H1 (cell line): Measurements from ENCODE around the gene GRIK1. TPM values are rescaled to one million over a fixed set of nuclear protein-coding genes. Genes with fewer than 3 reads are reported as not detected.

Source experiments
- CTCF ChIA-PET: fragments of 300-600 bp; sonication (Branson Sonifier 250); formaldehyde crosslinking; loops from one replicate; lab custom pipeline; 2021; ENCODE audit not compliant: partially characterized antibody; lab: Charles Lee
- POLR2A ChIA-PET: fragments of 300-600 bp; sonication (Branson Sonifier 250); formaldehyde crosslinking; loops from one replicate; lab custom pipeline; 2021; ENCODE audit warnings: inconsistent platforms; ENCODE audit not compliant: partially characterized antibody; lab: Charles Lee
- DNase-seq, 2 experiments: peaks; one replicate each; pipeline versions ENCODE4 v3.0.0 to v3.0.0-alpha.2; 2010 to 2022; ENCODE audit warnings: low spot score in 2 of 2, low read depth in 1 of 2, mixed read lengths in 1 of 2
- FAIRE-seq: peaks from 2 replicates; lab custom pipeline; 2011; peaks lifted over from hg19 to GRCh38; lab: Jason Lieb, UNC
- H2AFZ ChIP-seq: 2 replicates; pipeline ENCODE4 v1.8.1; 2012; ENCODE audit warnings: low read length, inconsistent platforms
- H2AK5ac ChIP-seq: 2 replicates; pipeline ENCODE4 v1.6.1; 2013; ENCODE audit warnings: low read depth, low read length
- H2BK120ac ChIP-seq: replicated peaks from 2 replicates; pipeline ENCODE3; 2013; ENCODE audit warnings: low read depth, low read length, inconsistent platforms
- H2BK12ac ChIP-seq: 2 replicates; pipeline ENCODE4 v1.6.1; 2013; ENCODE audit warnings: low read depth, low read length
- H2BK15ac ChIP-seq: 2 replicates; pipeline ENCODE4 v1.6.1; 2013; ENCODE audit warnings: low read length
- H2BK20ac ChIP-seq: 2 replicates; pipeline ENCODE4 v1.6.1; 2013; ENCODE audit warnings: low read length
- H2BK5ac ChIP-seq: 2 replicates; pipeline ENCODE4 v1.6.1; 2013; ENCODE audit warnings: low read depth, low read length
- H3K14ac ChIP-seq: 2 replicates; pipeline ENCODE4 v1.6.1; 2013; ENCODE audit warnings: inconsistent platforms; ENCODE audit not compliant: insufficient read length
- H3K18ac ChIP-seq: 2 replicates; pipeline ENCODE4 v1.6.1; 2013; ENCODE audit warnings: low read length; ENCODE audit errors: extremely low read depth
- H3K23ac ChIP-seq: 2 replicates; pipeline ENCODE4 v1.6.1; 2013; ENCODE audit warnings: inconsistent platforms; ENCODE audit not compliant: insufficient read length
- H3K23me2 ChIP-seq: 2 replicates; pipeline ENCODE4 v1.6.1; 2013; ENCODE audit warnings: low read depth, low read length
- H3K27ac ChIP-seq: 2 replicates; pipeline ENCODE4 v1.6.1; 2011; ENCODE audit warnings: low read depth, low read length, inconsistent platforms
- H3K27me3 ChIP-seq, 4 experiments: replicated peaks in 1 of 4; 1 replicate in 1 of 4; 2 replicates in 3 of 4; pipeline versions ENCODE4 v1.6.1 to v1.8.1; 2011 to 2013; ENCODE audit warnings: low read length in 3 of 4, mild to moderate bottlenecking in 3 of 4, inconsistent platforms in 2 of 4, mixed read lengths in 2 of 4, moderate library complexity in 1 of 4; ENCODE audit not compliant: control insufficient read depth in 3 of 4, insufficient read depth in 3 of 4; ENCODE audit errors: extremely low read depth in 1 of 4
- H3K36me3 ChIP-seq, 4 experiments: 2 replicates each; pipeline versions ENCODE4 v1.6.1 to v1.8.1; 2011 to 2013; ENCODE audit warnings: mild to moderate bottlenecking in 4 of 4, low read length in 3 of 4, moderate library complexity in 2 of 4, control low read depth in 1 of 4, inconsistent platforms in 1 of 4; ENCODE audit not compliant: insufficient read depth in 4 of 4, control insufficient read depth in 2 of 4
- H3K4ac ChIP-seq: replicated peaks from 2 replicates; pipeline ENCODE3; 2013; ENCODE audit warnings: low read length, low read depth, mixed read lengths, inconsistent platforms; ENCODE audit not compliant: insufficient read length
- H3K4me1 ChIP-seq, 4 experiments: replicated peaks in 1 of 4; 1 replicate in 1 of 4; 2 replicates in 3 of 4; pipeline versions ENCODE4 v1.6.1 to v1.8.1; 2011 to 2013; ENCODE audit warnings: low read length in 3 of 4, inconsistent platforms in 2 of 4, mixed read lengths in 1 of 4; ENCODE audit not compliant: insufficient read depth in 4 of 4, control insufficient read depth in 3 of 4
- H3K4me2 ChIP-seq, 2 experiments: 2 replicates each; pipeline versions ENCODE4 v1.6.1 to v1.8.1; 2011 to 2013; ENCODE audit warnings: low read depth in 2 of 2, low read length in 2 of 2, control low read depth in 1 of 2, inconsistent platforms in 1 of 2, mild to moderate bottlenecking in 1 of 2; ENCODE audit not compliant: insufficient read depth in 1 of 2
- H3K4me3 ChIP-seq, 4 experiments: fragments of 200-600, 300-600 bp in 1 of 4; sonication (generic), shearing (Covaris generic), sonication (Bioruptor Twin) in 1 of 4; 2 replicates each; pipeline versions ENCODE4 v1.5.1 to v1.8.1; 2011 to 2016; ENCODE audit warnings: low read length in 4 of 4, low read depth in 3 of 4, control low read depth in 2 of 4, inconsistent platforms in 2 of 4, mild to moderate bottlenecking in 2 of 4, mixed read lengths in 1 of 4, moderate library complexity in 1 of 4; ENCODE audit not compliant: insufficient read depth in 2 of 4; ENCODE audit errors: extremely low read depth in 1 of 4
- H3K56ac ChIP-seq: replicated peaks from 2 replicates; pipeline ENCODE3; 2013; ENCODE audit warnings: low read depth, mild to moderate bottlenecking, mixed read lengths, low read length, inconsistent platforms; ENCODE audit not compliant: insufficient read length
- H3K79me1 ChIP-seq: 2 replicates; pipeline ENCODE4 v1.6.1; 2013; ENCODE audit warnings: low read depth, low read length, control low read depth
- H3K79me2 ChIP-seq, 2 experiments: 2 replicates each; pipeline versions ENCODE4 v1.6.1 to v1.8.1; 2012 to 2013; ENCODE audit warnings: low read length in 2 of 2, mild to moderate bottlenecking in 2 of 2, inconsistent platforms in 1 of 2; ENCODE audit not compliant: insufficient read depth in 2 of 2, control insufficient read depth in 1 of 2
- H3K9ac ChIP-seq, 4 experiments: replicated peaks in 1 of 4; 1 replicate in 1 of 4; 2 replicates in 3 of 4; pipeline versions ENCODE4 v1.6.1 to v1.8.1; 2011 to 2013; ENCODE audit warnings: low read depth in 3 of 4, low read length in 3 of 4, control low read depth in 2 of 4, mild to moderate bottlenecking in 2 of 4, moderate library complexity in 2 of 4, inconsistent platforms in 1 of 4; ENCODE audit errors: extremely low read depth in 1 of 4
- H3K9me3 ChIP-seq, 2 experiments: 2 replicates each; pipeline versions ENCODE4 v1.6.1 to v1.8.1; 2012 to 2013; ENCODE audit warnings: mild to moderate bottlenecking in 2 of 2, moderate library complexity in 2 of 2, control low read depth in 1 of 2, inconsistent platforms in 1 of 2, low read depth in 1 of 2, low read length in 1 of 2, mixed read lengths in 1 of 2; ENCODE audit not compliant: insufficient read depth in 2 of 2
- H4K20me1 ChIP-seq, 2 experiments: replicated peaks in 1 of 2; 2 replicates each; pipeline versions ENCODE3 to v1.8.1; 2011 to 2013; ENCODE audit warnings: inconsistent platforms in 2 of 2, low read length in 2 of 2, mild to moderate bottlenecking in 1 of 2; ENCODE audit not compliant: insufficient read depth in 2 of 2, control insufficient read depth in 1 of 2
- H4K5ac ChIP-seq: 2 replicates; pipeline ENCODE4 v1.6.1; 2013; ENCODE audit warnings: low read length, low read depth, mixed read lengths, inconsistent platforms; ENCODE audit not compliant: insufficient read length
- H4K8ac ChIP-seq: 2 replicates; pipeline ENCODE4 v1.8.0; 2013; ENCODE audit warnings: mild to moderate bottlenecking, moderate library complexity, low read length, inconsistent platforms; ENCODE audit not compliant: insufficient read depth; ENCODE audit errors: extremely low read depth
- H4K91ac ChIP-seq: replicated peaks from 2 replicates; pipeline ENCODE3; 2013; ENCODE audit warnings: low read length, mixed read lengths, inconsistent platforms; ENCODE audit not compliant: insufficient read length
- EGR1 ChIP-seq: IDR thresholded peaks from 2 replicates; pipeline ENCODE4 v1.6.1; 2011; ENCODE audit warnings: low read depth, low read length, borderline replicate concordance
- TEAD4 ChIP-seq: IDR thresholded peaks from 2 replicates; pipeline ENCODE4 v1.6.1; 2012; ENCODE audit warnings: low read depth, low read length, inconsistent platforms, mixed read lengths
- WGBS, 2 experiments: shearing (Covaris generic) in 1 of 2; methylation state at CpG; one replicate each; pipeline versions ENCODE4 v1.1.6 to v1.1.7; 2013 to 2015; ENCODE audit warnings: low lambda C conversion rate in 2 of 2, mixed read lengths in 2 of 2, inconsistent platforms in 1 of 2, low coverage in 1 of 2, missing lambda C conversion rate in 1 of 2; ENCODE audit not compliant: insufficient replicate concordance in 2 of 2, insufficient coverage in 1 of 2, insufficient read length in 1 of 2; ENCODE audit errors: extremely low coverage in 1 of 2, missing lambda C conversion rate in 1 of 2; 5-methylcytosine and 5-hydroxymethylcytosine counted together
- polyA plus RNA-seq, 7 experiments: library from polyadenylated mRNA; depleted of rRNA in 3 of 7; stranded (reverse) in 5 of 7; unstranded in 2 of 7; fragments of >200 nt in 5 of 7; fragments of 200-250 nt in 2 of 7; gene quantifications; 1 replicate in 5 of 7; 2 replicates in 1 of 7; 4 replicates in 1 of 7; pipeline versions ENCODE4 v1.2.1 to v1.2.3, GENCODE V29; 2011 to 2013; ENCODE audit warnings: missing spikeins in 2 of 7, mixed read lengths in 2 of 7
- total RNA-seq: library from RNA; stranded (reverse); fragmentation: NEBNext Ultra II Directional; extraction: Animal tissue kit (Norgen Biotek cat#: 25700); gene quantifications from 2 replicates; pipeline ENCODE4 v1.2.1, GENCODE V29; 2021

GRIK1 gene
- total and polyA plus RNA-seq, 2 of the 8 experiments (the other 6 are each of a cell fraction or from before 2014, with no cell fraction given) = 0.11 to 0.32 TPM

- POLR2A ChIA-PET = interaction anchor here (1.0 kb wide), 1 partner anchor 874 kb away, joined by 3 read pairs; no protein-coding TSS in a partner anchor
- Histone ChIP-seq H3K4me2 (no peak overlapping the region), H2BK12ac (no peak overlapping the region; the same call in 1 of the 2 replicates), H4K5ac (no peak overlapping the region), H4K8ac (no peak overlapping the region), H3K4me1 (peaks cover 0 to 2% (median 0%) of the 10 kb centered on the region in 4 experiments; a peak in 1 of 7 replicates), H3K9ac (no peak overlapping the region), H3K56ac (no peak overlapping the region), H2AFZ (no peak overlapping the region), H3K27me3 (no peaks in the 10 kb centered on the region; a peak in 1 of 7 replicates), H3K18ac (no peak overlapping the region), H3K9me3 (no peaks in the 10 kb centered on the region), H3K4me3 (no peak overlapping the region), H4K91ac (no peak overlapping the region), H3K36me3 (no peaks in the 10 kb centered on the region), H3K14ac (no peak overlapping the region), H2BK15ac (no peak overlapping the region), H3K23ac (no peak overlapping the region), H2BK120ac (no peak overlapping the region), H2AK5ac (no peak overlapping the region), H3K79me1 (no peaks in the 10 kb centered on the region), H3K79me2 (no peaks in the 10 kb centered on the region), H2BK20ac (no peak overlapping the region), H3K23me2 (no peaks in the 10 kb centered on the region), H2BK5ac (no peak overlapping the region), H3K27ac (no peak overlapping the region), H3K4ac (no peak overlapping the region), H4K20me1 (no peaks in the 10 kb centered on the region)
- 80% methylated on average over 9 of the region's 9 CpGs; no CpG with 5 or more reads in 1 of the 2 experiments for WGBS, 2 experiments
- CTCF ChIA-PET = interaction anchor here (1.1 to 7.3 kb wide), 2 partner anchors 98 to 288 kb away, joined by 3 to 39 read pairs; no protein-coding TSS in a partner anchor
- TF ChIP-seq TEAD4 (peak; percentile 43; the same call in 1 of the 2 replicates), EGR1 (no peak)
- no peak for DNase-seq
- FAIRE-seq = no peak
Measured at GRCh38 chr21:29947119-29947518, 7.3 kb upstream of the GRIK1 start.
